ENCODE measurements around the gene GCKR. TPM values are rescaled to one million over a fixed set of nuclear protein-coding genes. Genes with fewer than 3 reads are reported as not detected.
A peak's percentile ranks its signal among the peaks of the same experiment; 100 is the strongest.

Gene GCKR
- total RNA-seq, 2 donors from 2014 or later, result 1.8 to 5.7 TPM

DNA sequence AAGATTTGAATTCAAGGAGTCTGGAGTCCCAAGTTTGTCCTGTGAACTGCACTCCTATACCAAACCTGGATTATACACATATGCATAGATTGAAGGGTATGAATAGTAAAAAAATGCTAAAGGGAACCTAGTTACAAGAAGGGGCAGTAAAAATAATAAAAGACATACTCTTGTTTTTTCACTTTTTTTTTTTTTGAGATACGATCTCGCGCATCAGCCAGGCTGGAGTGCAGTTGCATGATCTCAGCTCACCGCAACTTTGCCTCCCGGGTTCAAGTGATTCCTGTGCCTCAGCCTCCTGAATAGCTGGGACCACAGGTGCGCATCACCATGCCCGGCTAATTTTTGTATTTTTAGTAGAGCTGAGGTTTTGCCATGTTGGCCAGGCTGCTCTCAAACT is 32.2 kb upstream of the GCKR start:
- Histone ChIP-seq H3K27me3 (replicated peaks; ENCODE audit: insufficient read depth) (no peaks in the 10 kb centered on the region), H3K36me3 (peaks cover 18% of the 10 kb centered on the region), H3K4me3 (no peak overlapping the region), H3K27ac (no peak overlapping the region), H3K9me3 (no peaks in the 10 kb centered on the region), H3K4me1 (ENCODE audit: control insufficient read depth in 1 of 2, low read depth in 2 of 2) (no peaks in the 10 kb centered on the region)
- ATAC-seq (ENCODE audit: insufficient number of reproducible peaks, low FRiP score, low read depth), result no peak
- DNase-seq (ENCODE audit: low spot score), result no peak
- TF ChIP-seq CTCF (IDR thresholded peaks at IDR 0.05), result no peak

- no peak for TF ChIP-seq CTCF (IDR thresholded peaks at IDR 0.05)
- Histone ChIP-seq H3K36me3 (peaks cover 23% of the 10 kb centered on the region), H3K27ac (no peak overlapping the region), H3K4me3 (no peak overlapping the region), H3K27me3 (replicated peaks; ENCODE audit: insufficient read depth) (no peaks in the 10 kb centered on the region), H3K9me3 (no peaks in the 10 kb centered on the region), H3K4me1 (ENCODE audit: control insufficient read depth in 1 of 2, low read depth in 2 of 2) (no peaks in the 10 kb centered on the region)
- no peak for ATAC-seq (ENCODE audit: insufficient number of reproducible peaks, low FRiP score, low read depth)
- no peak for DNase-seq (ENCODE audit: low spot score)
These were observed 24.7 kb upstream of the GCKR start for GRCh38 chr2:27471961-27472360.

- Histone ChIP-seq H3K27ac (no peak overlapping the region), H3K27me3 (replicated peaks; ENCODE audit: insufficient read depth) (no peaks in the 10 kb centered on the region), H3K36me3 (peaks cover 17% of the 10 kb centered on the region), H3K4me1 (ENCODE audit: control insufficient read depth in 1 of 2, low read depth in 2 of 2) (peaks cover 7 to 13% of the 10 kb centered on the region in 2 donors), H3K9me3 (no peaks in the 10 kb centered on the region), H3K4me3 (no peak overlapping the region)
- ATAC-seq (ENCODE audit: insufficient number of reproducible peaks, low FRiP score, low read depth) (no peak), DNase-seq (ENCODE audit: low spot score) (no peak)
- TF ChIP-seq CTCF (IDR thresholded peaks at IDR 0.05), result no peak
These were observed 11.1 kb upstream of the GCKR start for GRCh38 chr2:27485496-27485895.

- Histone ChIP-seq H3K36me3 (peaks cover 11% of the 10 kb centered on the region), H3K27me3 (replicated peaks; ENCODE audit: insufficient read depth) (no peaks in the 10 kb centered on the region), H3K4me3 (peak overlapping the region; percentile 83), H3K4me1 (ENCODE audit: control insufficient read depth in 1 of 2, low read depth in 2 of 2) (peaks cover 7 to 15% of the 10 kb centered on the region in 2 donors), H3K9me3 (no peaks in the 10 kb centered on the region), H3K27ac (peak overlapping the region; percentile 55 to 73)
- ATAC-seq (ENCODE audit: insufficient number of reproducible peaks, low FRiP score, low read depth) (no peak), DNase-seq (ENCODE audit: low spot score) (no peak)
- TF ChIP-seq CTCF (IDR thresholded peaks at IDR 0.05), result no peak
These were observed 7.5 kb upstream of the GCKR start for GRCh38 chr2:27489118-27489497.

GRCh38 chr2:27489498-27490397 is 6.9 kb upstream of the GCKR start, which contains the start of gene IFT172:
Gene IFT172 (minus strand): TSS chr2:27489743. CDS start chr2:27489653, 90 bp downstream.
- H3K4me3 ChIP-seq, result peak within 1 kb of the TSS; percentile 83
- TF ChIP-seq CTCF (IDR thresholded peaks at IDR 0.05), result no peak
- H3K36me3 ChIP-seq, result peaks cover 7% of the 10 kb centered on the region
- H3K9me3 ChIP-seq, result no peaks in the 10 kb centered on the region
- ATAC-seq (ENCODE audit: insufficient number of reproducible peaks, low FRiP score, low read depth) (peak; percentile 96), DNase-seq (ENCODE audit: low spot score) (peak; percentile 98)
- no peaks in the 10 kb centered on the region for H3K27me3 ChIP-seq (replicated peaks; ENCODE audit: insufficient read depth)
- H3K4me1 ChIP-seq (ENCODE audit: control insufficient read depth in 1 of 2, low read depth in 2 of 2), result peaks cover 7 to 15% of the 10 kb centered on the region in 2 donors
- H3K27ac ChIP-seq, result peak within 1 kb of the TSS; percentile 65 to 73
